Ectodermal cell (in vitro differentiated cells): ENCODE results near the gene ZNF366.

Source experiments
- H3K27ac ChIP-seq: 2 replicates; pipeline ENCODE4 v1.7.0; 2013; ENCODE audit warnings: mild to moderate bottlenecking, low read depth, low read length; ENCODE audit not compliant: insufficient read depth, poor library complexity, severe bottlenecking
- H3K27me3 ChIP-seq: 2 replicates; pipeline ENCODE4 v1.7.0; 2013; ENCODE audit warnings: mild to moderate bottlenecking, low read length; ENCODE audit not compliant: insufficient read depth, control insufficient read depth, poor library complexity, severe bottlenecking
- H3K36me3 ChIP-seq: one replicate; pipeline ENCODE4 v1.7.0; 2013; ENCODE audit warnings: low read length; ENCODE audit not compliant: control insufficient read depth, insufficient read depth
- H3K4me1 ChIP-seq: one replicate; pipeline ENCODE4 v1.7.0; 2013; ENCODE audit warnings: low read length; ENCODE audit not compliant: control insufficient read depth, insufficient read depth
- H3K4me3 ChIP-seq: 2 replicates; pipeline ENCODE4 v1.7.0; 2013; ENCODE audit warnings: low read depth, low read length, control low read depth; ENCODE audit not compliant: insufficient read depth
- H3K9me3 ChIP-seq: 2 replicates; pipeline ENCODE4 v1.7.0; 2013; ENCODE audit warnings: mild to moderate bottlenecking, low read length, moderate library complexity; ENCODE audit not compliant: control insufficient read depth
- WGBS, 2 experiments: methylation state at CpG; one replicate each; pipeline ENCODE4 v1.1.7; 2013; ENCODE audit warnings: missing lambda C conversion rate in 2 of 2; 5-methylcytosine and 5-hydroxymethylcytosine counted together

The ZNF366 gene

DNA sequence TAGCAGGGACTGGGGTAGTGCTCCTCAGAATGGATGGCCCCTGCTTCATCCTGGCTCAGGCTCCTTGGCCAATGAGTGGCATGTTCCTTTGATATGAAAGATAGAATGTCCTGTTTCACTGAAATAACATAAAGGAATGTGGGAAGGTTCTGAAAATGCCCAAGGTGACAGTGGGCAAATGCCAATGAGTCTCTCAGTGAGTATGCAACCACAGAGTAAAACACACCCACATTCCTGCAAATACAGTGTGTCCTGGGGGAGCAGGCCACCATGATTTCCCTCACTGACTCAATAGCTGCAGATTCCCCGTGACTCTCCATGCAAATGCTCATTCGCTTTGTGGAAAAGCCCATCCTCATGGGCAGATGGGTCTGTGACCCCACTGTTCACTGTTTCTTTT is 36.4 kb downstream of the ZNF366 start:
- H3K27me3 ChIP-seq = no peaks in the 10 kb centered on the region
- H3K4me1 ChIP-seq = peaks cover 7% of the 10 kb centered on the region
- H3K4me3 ChIP-seq = no peak overlapping the region
- H3K36me3 ChIP-seq = no peaks in the 10 kb centered on the region
- WGBS, 2 experiments = 92 to 95% methylated on average over 2 of the region's 2 CpGs
- H3K27ac ChIP-seq = no peak overlapping the region
- H3K9me3 ChIP-seq = no peaks in the 10 kb centered on the region

DNA sequence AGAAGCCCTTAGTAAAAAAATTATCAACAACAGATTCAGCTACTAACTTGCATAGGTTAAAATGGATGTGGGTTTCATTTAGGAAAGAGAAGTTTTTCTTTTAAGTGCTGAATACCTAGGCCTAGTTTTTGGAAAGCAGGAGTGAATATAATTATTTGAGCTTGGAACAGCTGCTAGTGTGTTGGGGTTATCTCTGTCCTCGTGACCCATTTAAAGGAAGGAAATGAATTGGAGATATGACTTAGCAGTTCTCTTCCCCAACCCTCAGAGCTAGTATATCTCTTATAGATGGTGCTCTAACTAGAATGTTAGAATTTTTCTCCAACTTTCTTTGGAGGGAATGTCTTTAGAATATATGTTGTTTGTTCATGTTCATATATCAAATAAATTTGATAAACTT is 38.6 kb downstream of the ZNF366 start:
- Histone ChIP-seq H3K4me3 (no peak overlapping the region), H3K27me3 (no peaks in the 10 kb centered on the region), H3K36me3 (no peaks in the 10 kb centered on the region), H3K9me3 (no peaks in the 10 kb centered on the region), H3K4me1 (peaks cover under 1% of the 10 kb centered on the region), H3K27ac (no peak overlapping the region)
- WGBS, 2 experiments = 88 to 93% methylated on average over 1 of the region's 1 CpG

DNA sequence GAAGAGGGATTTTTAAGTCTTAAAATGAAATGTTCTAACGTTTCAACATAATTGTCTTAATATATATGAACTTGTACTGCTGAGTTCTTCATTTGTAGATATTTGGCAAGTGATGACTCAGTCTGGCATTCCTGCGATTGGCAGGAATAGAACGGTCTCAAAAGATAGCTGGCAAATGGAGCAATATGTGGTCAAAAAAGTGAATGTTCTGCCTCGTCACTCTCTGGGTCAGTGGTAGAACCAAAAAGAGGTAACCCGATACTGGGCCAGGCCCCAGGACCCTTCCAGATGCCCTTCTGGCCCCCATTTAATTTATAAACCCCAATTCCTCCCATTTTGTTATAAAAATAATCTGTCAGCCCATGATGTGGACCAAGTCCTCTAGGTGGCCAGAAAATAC is 39.2 kb downstream of the ZNF366 start:
- H3K36me3 ChIP-seq = no peaks in the 10 kb centered on the region
- WGBS, 2 experiments = 95 to 97% methylated on average over 4 to 5 of the region's 5 CpGs
- H3K27me3 ChIP-seq = no peaks in the 10 kb centered on the region
- H3K9me3 ChIP-seq = no peaks in the 10 kb centered on the region
- H3K4me3 ChIP-seq = no peak overlapping the region
- no peaks in the 10 kb centered on the region for H3K4me1 ChIP-seq
- no peak overlapping the region for H3K27ac ChIP-seq

DNA sequence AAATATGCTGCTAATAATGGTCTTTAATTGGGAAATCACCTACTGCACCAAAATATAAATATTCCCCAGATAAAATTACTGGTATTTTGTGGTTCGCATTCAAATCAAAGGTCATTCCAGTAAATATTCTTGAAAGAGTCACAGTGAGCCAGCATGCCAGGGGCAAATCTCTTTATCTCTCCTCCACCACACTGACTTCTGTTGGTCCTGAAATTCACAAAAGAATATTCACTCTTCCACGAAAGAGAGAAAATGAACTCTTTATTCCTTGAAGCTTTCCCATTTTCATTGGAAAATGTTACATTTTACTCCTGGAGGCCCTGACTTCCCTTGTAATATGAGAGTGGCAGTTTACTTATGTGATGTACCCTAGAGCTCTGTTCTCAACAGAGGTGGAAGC is 39.7 kb downstream of the ZNF366 start:
- H3K27me3 ChIP-seq = no peaks in the 10 kb centered on the region
- WGBS, 2 experiments = 85 to 98% methylated on average over 2 of the region's 2 CpGs
- no peaks in the 10 kb centered on the region for H3K9me3 ChIP-seq
- no peak overlapping the region for H3K27ac ChIP-seq
- no peaks in the 10 kb centered on the region for H3K4me1 ChIP-seq
- no peak overlapping the region for H3K4me3 ChIP-seq
- H3K36me3 ChIP-seq = no peaks in the 10 kb centered on the region

DNA sequence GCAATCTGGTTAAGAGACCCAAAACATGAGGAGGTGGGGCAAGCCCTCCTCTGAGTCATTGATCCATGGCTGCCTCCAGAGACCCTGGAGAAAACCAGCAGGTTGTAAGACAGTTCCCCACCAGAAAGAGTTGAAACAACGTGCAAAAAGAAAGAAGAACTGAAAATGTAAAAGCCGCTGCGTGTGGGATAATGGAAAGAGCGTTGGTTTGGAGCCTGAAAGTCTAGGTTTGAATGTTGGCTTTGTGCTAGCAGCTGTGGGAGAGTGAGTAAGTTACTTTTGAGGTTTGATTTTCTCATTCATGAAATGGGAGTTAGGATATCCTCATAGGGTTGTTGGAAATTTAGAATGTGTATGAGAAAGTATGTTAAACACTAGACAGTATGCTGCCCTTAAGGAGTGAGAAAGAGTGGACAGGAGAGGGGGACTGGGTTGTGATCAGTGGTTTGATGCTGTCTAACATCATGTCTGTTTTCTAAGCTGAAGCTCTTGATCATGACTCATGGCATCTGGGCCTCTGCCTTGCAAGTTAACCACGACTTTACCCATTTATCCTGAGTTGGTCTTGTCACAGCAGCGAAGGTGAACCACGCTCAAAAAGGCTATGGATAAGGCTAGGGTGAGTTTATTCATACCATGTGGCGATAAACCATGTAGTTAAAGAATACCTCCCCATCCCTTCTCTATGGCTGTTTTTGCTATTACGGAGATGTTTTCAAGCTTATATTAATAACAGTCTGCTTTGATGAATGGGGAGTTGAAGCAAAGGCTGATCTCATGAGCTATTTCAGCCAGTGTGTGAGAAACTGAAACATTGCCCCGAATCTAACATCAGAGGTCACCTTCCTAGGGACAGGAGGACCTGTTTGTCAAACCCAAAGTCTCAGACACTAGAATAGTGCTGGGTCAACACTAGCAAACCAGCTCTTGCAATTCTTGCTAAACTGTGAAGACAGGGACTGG is 41.3 kb downstream of the ZNF366 start:
- WGBS, 2 experiments = 91 to 92% methylated on average over 8 to 10 of the region's 10 CpGs
- Histone ChIP-seq H3K4me1 (no peaks in the 10 kb centered on the region), H3K27ac (no peak overlapping the region), H3K4me3 (no peak overlapping the region), H3K36me3 (no peaks in the 10 kb centered on the region), H3K9me3 (no peaks in the 10 kb centered on the region), H3K27me3 (no peaks in the 10 kb centered on the region)

DNA sequence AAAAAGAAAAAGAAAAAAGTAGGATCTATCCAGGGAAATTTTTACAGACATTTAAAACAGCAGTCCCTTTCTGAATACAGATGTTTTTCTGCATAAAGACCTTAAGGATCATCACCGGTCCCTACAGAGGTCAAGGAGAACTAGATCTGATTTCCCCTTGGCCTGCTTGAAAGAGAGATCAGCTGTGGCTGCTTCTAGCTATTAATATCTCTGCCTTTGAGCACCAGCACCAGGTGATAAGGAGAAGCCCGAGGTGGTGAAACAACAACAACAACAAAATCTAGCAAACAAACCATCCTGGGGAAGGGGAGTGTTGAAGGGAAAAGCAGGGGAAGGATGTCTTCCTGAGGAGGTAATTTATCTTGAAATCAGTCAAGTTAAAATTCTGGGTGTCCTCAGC is 42.1 kb downstream of the ZNF366 start:
- Histone ChIP-seq H3K27me3 (no peaks in the 10 kb centered on the region), H3K4me3 (no peak overlapping the region), H3K27ac (no peak overlapping the region), H3K36me3 (no peaks in the 10 kb centered on the region), H3K4me1 (no peaks in the 10 kb centered on the region), H3K9me3 (no peaks in the 10 kb centered on the region)
- WGBS, 2 experiments = 95 to 97% methylated on average over 1 of the region's 2 CpGs

DNA sequence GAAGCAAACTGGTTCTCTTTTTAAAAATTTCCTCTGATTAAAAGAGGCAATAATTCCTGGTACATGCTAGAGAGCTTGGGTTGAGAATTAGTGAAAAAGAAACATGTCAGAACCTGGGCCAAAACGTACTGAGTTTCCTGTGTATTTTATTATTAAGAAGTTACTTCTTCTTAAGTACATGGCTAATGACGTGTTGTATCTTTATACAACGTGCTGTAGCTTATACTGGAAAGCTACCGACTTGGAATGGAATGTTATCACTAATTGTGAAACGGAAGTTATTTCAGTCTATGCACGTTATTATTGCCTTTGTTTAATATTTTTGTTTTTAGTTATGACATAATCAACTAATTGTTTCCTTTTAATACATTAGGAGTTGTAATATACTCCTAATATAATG is 43.1 kb downstream of the ZNF366 start:
- H3K36me3 ChIP-seq = no peaks in the 10 kb centered on the region
- no peak overlapping the region for H3K27ac ChIP-seq
- H3K27me3 ChIP-seq = no peaks in the 10 kb centered on the region
- WGBS, 2 experiments = 89 to 96% methylated on average over 4 to 5 of the region's 6 CpGs
- no peak overlapping the region for H3K4me3 ChIP-seq
- H3K9me3 ChIP-seq = no peaks in the 10 kb centered on the region
- H3K4me1 ChIP-seq = no peaks in the 10 kb centered on the region

DNA sequence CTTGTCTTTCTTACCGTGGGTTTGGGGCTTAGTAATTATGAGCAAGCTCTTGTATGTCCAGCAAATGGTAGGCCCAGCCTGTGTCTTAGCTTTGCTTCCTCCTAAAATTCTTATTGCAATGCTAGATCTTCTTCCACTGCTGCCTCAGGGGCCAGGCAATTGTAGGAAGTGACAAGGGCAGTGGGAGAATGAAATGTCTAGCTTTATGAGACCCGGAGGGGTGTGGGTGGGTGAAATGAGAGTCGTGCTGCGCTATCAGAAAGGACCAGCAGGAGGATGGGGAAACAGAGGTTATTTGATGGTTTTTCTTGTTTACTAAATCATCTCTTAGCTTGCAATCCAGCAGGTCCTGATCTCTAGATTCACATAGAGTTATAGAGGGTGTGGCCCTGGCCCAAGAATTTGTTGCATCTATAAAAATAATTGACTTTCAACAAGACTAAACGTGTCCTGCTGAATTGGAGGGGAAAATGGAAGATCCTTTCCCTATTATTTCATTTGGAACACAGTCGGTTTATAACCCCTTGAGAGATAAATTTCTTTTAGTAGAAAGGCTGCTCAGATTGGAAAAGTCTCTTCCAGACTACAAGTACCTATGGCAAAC is 43.7 kb downstream of the ZNF366 start:
- Histone ChIP-seq H3K4me1 (no peaks in the 10 kb centered on the region), H3K4me3 (no peak overlapping the region), H3K36me3 (no peaks in the 10 kb centered on the region), H3K27ac (no peak overlapping the region), H3K9me3 (no peaks in the 10 kb centered on the region), H3K27me3 (no peaks in the 10 kb centered on the region)
- WGBS, 2 experiments = 85 to 87% methylated on average over 6 of the region's 6 CpGs

DNA sequence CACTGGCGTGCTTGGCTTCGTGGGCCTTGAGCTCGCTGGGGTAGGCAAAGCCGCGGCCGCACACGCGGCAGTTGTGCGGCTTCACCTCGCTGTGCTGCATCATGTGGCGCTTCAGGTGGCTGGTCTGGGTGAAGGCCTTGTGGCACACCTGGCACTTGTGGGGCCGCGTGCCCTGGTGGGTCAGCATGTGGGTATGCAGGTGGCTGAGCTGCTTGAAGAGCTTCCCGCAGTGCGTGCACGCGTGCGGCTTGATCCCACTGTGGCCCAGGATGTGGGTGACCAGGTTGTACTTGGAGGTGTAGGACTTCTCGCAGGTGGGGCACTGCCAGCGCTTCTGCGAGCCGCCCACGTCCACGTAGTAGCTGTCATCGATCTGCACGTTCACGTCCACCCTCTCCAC is 46.8 kb downstream of the ZNF366 start:
- H3K27me3 ChIP-seq = no peaks in the 10 kb centered on the region
- H3K4me3 ChIP-seq = no peak overlapping the region
- no peak overlapping the region for H3K27ac ChIP-seq
- no peaks in the 10 kb centered on the region for H3K9me3 ChIP-seq
- H3K4me1 ChIP-seq = peaks cover 4% of the 10 kb centered on the region
- no peaks in the 10 kb centered on the region for H3K36me3 ChIP-seq
- 96 to 97% methylated on average over 27 of the region's 27 CpGs for WGBS, 2 experiments

DNA sequence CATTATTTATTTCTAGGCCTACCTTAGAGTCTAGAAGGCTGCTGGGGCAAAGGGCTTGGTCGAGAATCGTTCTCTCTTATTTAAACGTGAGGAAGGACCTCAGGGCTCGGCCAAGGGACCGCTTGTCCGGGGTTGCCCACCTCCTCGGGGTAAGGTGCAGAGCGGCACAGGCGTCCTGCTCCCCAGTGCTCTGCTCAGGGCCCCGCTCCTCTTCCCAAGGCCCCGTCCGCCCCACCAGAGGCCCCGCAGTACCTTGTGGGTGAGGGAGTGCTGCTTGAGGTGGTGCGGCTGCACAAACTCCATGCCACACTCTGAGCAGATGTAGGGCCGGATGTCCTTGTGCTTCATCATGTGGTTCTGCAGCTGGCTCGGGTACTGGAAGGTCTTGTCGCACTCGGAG is 47.3 kb downstream of the ZNF366 start:
- WGBS, 2 experiments = 96% methylated on average over 18 of the region's 18 CpGs
- H3K27ac ChIP-seq = no peak overlapping the region
- no peaks in the 10 kb centered on the region for H3K27me3 ChIP-seq
- no peaks in the 10 kb centered on the region for H3K9me3 ChIP-seq
- H3K4me1 ChIP-seq = peaks cover 4% of the 10 kb centered on the region
- H3K36me3 ChIP-seq = no peaks in the 10 kb centered on the region
- H3K4me3 ChIP-seq = no peak overlapping the region
